ENCODE data around the gene SCN7A. TPM values are rescaled to one million over a fixed set of nuclear protein-coding genes. Genes with fewer than 3 reads are reported as not detected.

The SCN7A gene
- total RNA-seq, 1 donor from 2014 or later, result 0.36 TPM

DNA sequence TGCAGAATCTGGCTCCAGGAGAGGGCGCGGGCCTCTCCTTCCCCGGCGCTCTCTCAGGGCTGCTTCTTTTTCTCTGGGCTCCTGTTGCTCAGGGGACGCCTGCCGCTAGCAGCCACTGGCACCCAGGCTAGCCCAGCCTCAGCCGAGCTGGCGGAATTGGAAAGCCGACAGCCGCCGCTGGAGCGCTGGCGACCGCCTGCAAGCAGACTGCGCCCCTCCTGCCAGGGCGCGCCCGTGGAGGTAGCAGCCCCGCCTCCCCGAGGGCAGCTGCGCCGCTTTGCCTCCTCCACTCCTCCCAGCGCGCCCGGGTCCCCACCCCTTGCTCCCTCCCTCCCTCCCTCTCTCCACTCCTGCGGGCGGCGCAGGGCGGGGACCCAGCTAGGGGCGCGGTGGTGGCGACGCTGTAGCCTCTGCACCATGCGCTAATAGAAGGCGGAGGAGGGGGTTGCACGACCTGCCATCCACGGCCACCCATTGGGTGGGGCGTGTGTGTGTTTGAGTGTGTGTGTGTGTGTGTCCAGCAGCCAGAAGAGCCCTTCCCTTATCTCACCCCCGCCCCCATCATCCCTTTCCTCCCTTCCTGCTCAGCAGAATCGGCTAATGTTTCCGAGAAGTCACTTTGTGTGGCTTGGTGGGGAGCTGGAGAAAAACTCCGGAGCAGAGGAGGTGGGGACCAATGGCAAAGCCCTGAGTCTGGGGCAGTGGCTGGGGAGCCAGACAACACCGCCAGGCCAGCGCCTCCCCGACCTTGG, 118.1 kb downstream of the SCN7A start, which contains the start of gene SCN9A:
Gene SCN9A (minus strand): TSS at position 209 of the 752 bp plus-strand sequence. CDS start 64,188 bp downstream, outside the sequence.
- H4K20me1 ChIP-seq (ENCODE audit: insufficient read depth, low read length), result no peaks in the 10 kb centered on the region
- peaks cover 6% of the 10 kb centered on the region for H3K79me2 ChIP-seq (ENCODE audit: insufficient read depth, low read length)
- no peaks in the 10 kb centered on the region for H3K36me3 ChIP-seq (ENCODE audit: insufficient read depth, low read length)
- H3K4me3 ChIP-seq (ENCODE audit: insufficient read depth, low read depth, low read length), result peak within 1 kb of the TSS; percentile 79
- DNase-seq (ENCODE audit: low read depth), result peak; percentile 89
- Mint-ChIP-seq H3K4me3 (ENCODE audit: unreplicated experiment) (peak within 1 kb of the TSS; percentile 95), H3K36me3 (ENCODE audit: low read depth, unreplicated experiment) (no peaks in the 10 kb centered on the region), H3K27ac (ENCODE audit: unreplicated experiment) (peak within 1 kb of the TSS; percentile 86), H3K9me3 (ENCODE audit: unreplicated experiment) (no peaks in the 10 kb centered on the region), H3K27me3 (ENCODE audit: low read depth, unreplicated experiment) (no peaks in the 10 kb centered on the region), H3K4me1 (ENCODE audit: low read depth, unreplicated experiment) (peaks cover 13% of the 10 kb centered on the region)
- H3K27me3 ChIP-seq (ENCODE audit: insufficient read depth, low read length), result no peaks in the 10 kb centered on the region
- H2AFZ ChIP-seq (ENCODE audit: low read depth, low read length), result peak within 1 kb of the TSS; percentile 88
- H3K27ac ChIP-seq (ENCODE audit: low read depth, low read length), result peak within 1 kb of the TSS; percentile 56
- TF ChIP-seq, protein P1, sequence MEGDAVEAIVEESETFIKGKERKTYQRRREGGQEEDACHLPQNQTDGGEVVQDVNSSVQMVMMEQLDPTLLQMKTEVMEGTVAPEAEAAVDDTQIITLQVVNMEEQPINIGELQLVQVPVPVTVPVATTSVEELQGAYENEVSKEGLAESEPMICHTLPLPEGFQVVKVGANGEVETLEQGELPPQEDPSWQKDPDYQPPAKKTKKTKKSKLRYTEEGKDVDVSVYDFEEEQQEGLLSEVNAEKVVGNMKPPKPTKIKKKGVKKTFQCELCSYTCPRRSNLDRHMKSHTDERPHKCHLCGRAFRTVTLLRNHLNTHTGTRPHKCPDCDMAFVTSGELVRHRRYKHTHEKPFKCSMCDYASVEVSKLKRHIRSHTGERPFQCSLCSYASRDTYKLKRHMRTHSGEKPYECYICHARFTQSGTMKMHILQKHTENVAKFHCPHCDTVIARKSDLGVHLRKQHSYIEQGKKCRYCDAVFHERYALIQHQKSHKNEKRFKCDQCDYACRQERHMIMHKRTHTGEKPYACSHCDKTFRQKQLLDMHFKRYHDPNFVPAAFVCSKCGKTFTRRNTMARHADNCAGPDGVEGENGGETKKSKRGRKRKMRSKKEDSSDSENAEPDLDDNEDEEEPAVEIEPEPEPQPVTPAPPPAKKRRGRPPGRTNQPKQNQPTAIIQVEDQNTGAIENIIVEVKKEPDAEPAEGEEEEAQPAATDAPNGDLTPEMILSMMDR (IDR thresholded peaks at IDR 0.05; ENCODE audit: insufficient read depth, low read depth, low read length), result no peak
- no peak for TF ChIP-seq EZH2 (IDR thresholded peaks at IDR 0.05; ENCODE audit: insufficient read depth, low read length)
- H3K9me3 ChIP-seq (ENCODE audit: insufficient read depth, low read depth, low read length), result no peaks in the 10 kb centered on the region
- peaks cover 5% of the 10 kb centered on the region for H3K4me1 ChIP-seq (ENCODE audit: insufficient read depth, low read length)
- no peak for FAIRE-seq
- peak within 1 kb of the TSS; percentile 98 for H3K4me2 ChIP-seq (ENCODE audit: low read length)
- peak within 1 kb of the TSS; percentile 71 for H3K9ac ChIP-seq (ENCODE audit: low read length)

DNA sequence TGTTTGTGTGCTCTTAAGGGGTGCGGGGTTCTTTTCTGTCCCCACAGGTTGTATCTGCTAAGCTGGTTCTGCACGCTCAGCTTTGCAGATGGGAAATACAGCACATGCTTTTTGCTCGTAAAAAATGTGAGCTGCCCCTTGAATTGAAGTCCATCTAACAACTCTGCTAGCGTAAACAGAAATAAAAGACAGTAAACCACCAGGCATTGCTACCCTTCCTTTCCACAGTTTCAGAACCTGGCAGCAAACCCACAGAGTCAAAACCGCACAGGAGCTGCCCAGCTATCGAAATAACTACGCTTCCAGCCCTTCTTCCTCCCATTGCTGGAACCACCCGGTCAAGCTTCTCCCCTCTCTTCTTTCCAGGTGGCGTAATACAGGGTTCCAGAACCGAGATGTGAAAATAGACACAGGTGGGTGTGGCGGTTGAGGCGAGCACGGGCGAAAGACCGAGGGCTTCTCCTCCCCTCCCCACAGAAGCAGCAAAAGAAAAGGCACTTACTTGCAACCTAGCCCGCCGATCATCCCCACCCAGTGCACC, 118.8 kb downstream of the SCN7A start:
- no peaks in the 10 kb centered on the region for H3K27me3 ChIP-seq (ENCODE audit: insufficient read depth, low read length)
- peaks cover 13% of the 10 kb centered on the region for H3K4me1 Mint-ChIP-seq (ENCODE audit: low read depth, unreplicated experiment)
- no peaks in the 10 kb centered on the region for H3K9me3 ChIP-seq (ENCODE audit: insufficient read depth, low read depth, low read length)
- H3K4me2 ChIP-seq (ENCODE audit: low read length), result peak overlapping the region; percentile 98
- peak overlapping the region; percentile 79 for H3K4me3 ChIP-seq (ENCODE audit: insufficient read depth, low read depth, low read length)
- peak overlapping the region; percentile 71 for H3K9ac ChIP-seq (ENCODE audit: low read length)
- peaks cover 6% of the 10 kb centered on the region for H3K79me2 ChIP-seq (ENCODE audit: insufficient read depth, low read length)
- no peak overlapping the region for H3K27ac Mint-ChIP-seq (ENCODE audit: unreplicated experiment)
- peak overlapping the region; percentile 88 for H2AFZ ChIP-seq (ENCODE audit: low read depth, low read length)
- H3K36me3 Mint-ChIP-seq (ENCODE audit: low read depth, unreplicated experiment), result no peaks in the 10 kb centered on the region
- no peak for FAIRE-seq
- peaks cover 5% of the 10 kb centered on the region for H3K4me1 ChIP-seq (ENCODE audit: insufficient read depth, low read length)
- DNase-seq (ENCODE audit: low read depth), result peak; percentile 27
- H3K27ac ChIP-seq (ENCODE audit: low read depth, low read length), result no peak overlapping the region
- H4K20me1 ChIP-seq (ENCODE audit: insufficient read depth, low read length), result no peaks in the 10 kb centered on the region
- no peaks in the 10 kb centered on the region for H3K27me3 Mint-ChIP-seq (ENCODE audit: low read depth, unreplicated experiment)
- no peaks in the 10 kb centered on the region for H3K36me3 ChIP-seq (ENCODE audit: insufficient read depth, low read length)
- TF ChIP-seq, protein P1 (IDR thresholded peaks at IDR 0.05; ENCODE audit: insufficient read depth, low read depth, low read length), result no peak
- no peak for TF ChIP-seq EZH2 (IDR thresholded peaks at IDR 0.05; ENCODE audit: insufficient read depth, low read length)
- H3K9me3 Mint-ChIP-seq (ENCODE audit: unreplicated experiment), result no peaks in the 10 kb centered on the region
- peak overlapping the region; percentile 95 for H3K4me3 Mint-ChIP-seq (ENCODE audit: unreplicated experiment)
